OCI-LY7 (cell line): Measurements from ENCODE around the gene OPCML. TPM values are rescaled to one million over a fixed set of nuclear protein-coding genes. Genes with fewer than 3 reads are reported as not detected.

ENCODE experiments used
- BruUV-seq: library from RNA; stranded (reverse); fragments of 400-500 nt; replicated peaks from 2 replicates; lab custom pipeline; 2021; lab: Mats Ljungman, UMichigan
- CTCF ChIA-PET: fragments of 300-600 bp; sonication (Branson Sonifier 250); formaldehyde crosslinking; loops from one replicate; lab custom pipeline; 2022; ENCODE audit warnings: antibody characterized with exemption; ENCODE audit not compliant: unreplicated experiment; lab: Charles Lee
- POLR2A ChIA-PET: fragments of 300-600 bp; sonication (Branson Sonifier 250); formaldehyde crosslinking; loops from one replicate; lab custom pipeline; 2022; ENCODE audit warnings: antibody characterized with exemption; lab: Charles Lee
- DNase-seq: peaks from one replicate; pipeline ENCODE4 v3.0.0-alpha.2; 2015; ENCODE audit warnings: low spot score
- H2AFZ ChIP-seq: fragments of 200-600 bp; sonication (generic), shearing (Covaris generic); 2 replicates; pipeline ENCODE4 v1.6.1; 2014; ENCODE audit warnings: mild to moderate bottlenecking, antibody characterized with exemption, low read length, moderate library complexity
- H3K27ac ChIP-seq: fragments of 200-600 bp; sonication (generic); 2 replicates; pipeline ENCODE4 v1.5.1; 2014; ENCODE audit warnings: mixed run types, low read depth, mild to moderate bottlenecking, moderate library complexity, low read length, inconsistent platforms; ENCODE audit not compliant: poor library complexity, severe bottlenecking
- H3K36me3 ChIP-seq: fragments of 200-600 bp; sonication (generic); 2 replicates; pipeline ENCODE4 v1.6.1; 2014; ENCODE audit warnings: mild to moderate bottlenecking, antibody characterized with exemption, low read length, moderate library complexity, mixed read lengths; ENCODE audit not compliant: insufficient read depth
- H3K4me1 ChIP-seq: fragments of 200-600 bp; sonication (generic); 2 replicates; pipeline ENCODE4 v1.5.1; 2014; ENCODE audit warnings: mild to moderate bottlenecking, low read length; ENCODE audit not compliant: insufficient read depth, poor library complexity, severe bottlenecking
- H3K4me2 ChIP-seq: fragments of 200-600 bp; sonication (generic); 2 replicates; pipeline ENCODE4 v1.6.1; 2014; ENCODE audit warnings: mild to moderate bottlenecking, low read length
- H3K4me3 ChIP-seq: fragments of 200-600 bp; sonication (generic); 2 replicates; pipeline ENCODE4 v1.5.1; 2014; ENCODE audit warnings: mild to moderate bottlenecking, low read depth, low read length; ENCODE audit not compliant: poor library complexity, severe bottlenecking
- H3K79me2 ChIP-seq: fragments of 200-600 bp; sonication (generic); 2 replicates; pipeline ENCODE4 v1.6.1; 2016; ENCODE audit warnings: low read depth, mild to moderate bottlenecking, low read length, moderate library complexity, mixed read lengths; ENCODE audit not compliant: insufficient read depth
- H3K9me2 ChIP-seq: fragments of 200-600 bp; sonication (generic); 2 replicates; pipeline ENCODE4 v1.6.1; 2016; ENCODE audit warnings: mild to moderate bottlenecking, low read length, mixed read lengths; ENCODE audit not compliant: insufficient read depth
- H3K9me3 ChIP-seq: fragments of 200-600 bp; sonication (generic); 2 replicates; pipeline ENCODE4 v1.6.1; 2014; ENCODE audit warnings: mild to moderate bottlenecking, mixed run types, low read length, mixed read lengths
- H4K20me1 ChIP-seq: fragments of 200-600 bp; sonication (generic); 2 replicates; pipeline ENCODE4 v1.6.1; 2014; ENCODE audit warnings: mild to moderate bottlenecking, antibody characterized with exemption, low read length, moderate library complexity, mixed read lengths; ENCODE audit not compliant: insufficient read depth
- EZH2phosphoT487 ChIP-seq: fragments of 200-600 bp; sonication (generic); IDR thresholded peaks from 2 replicates; pipeline ENCODE4 v1.6.1; 2018; ENCODE audit warnings: low read depth, borderline replicate concordance, mild to moderate bottlenecking, mixed run types, antibody characterized with exemption, low read length, moderate library complexity, mixed read lengths
- intact Hi-C: fragments of 100-400 bp; cut with micrococcal nuclease; formaldehyde crosslinking; loops from one replicate; pipeline ENCODE4 v1.10.0; 2022; ENCODE audit not compliant: unreplicated experiment
- total RNA-seq, 2 experiments: library from RNA; depleted of rRNA in 1 of 2; stranded (reverse); fragments of >200 nt in 1 of 2; shearing (Covaris generic) in 1 of 2; gene quantifications; 2 replicates each; pipeline ENCODE4 v1.2.3, GENCODE V29; 2014 to 2022
- TF ChIP-seq, protein P1 (sequence below): fragments of 200-600 bp; sonication (generic); conservative IDR thresholded peaks from 2 replicates; pipeline ENCODE4 v1.5.1; 2014; ENCODE audit warnings: mild to moderate bottlenecking, antibody characterized with exemption, low read length, moderate library complexity, mixed read lengths

OPCML gene
- total RNA-seq, 2 experiments from 2014 or later = not detected

DNA sequence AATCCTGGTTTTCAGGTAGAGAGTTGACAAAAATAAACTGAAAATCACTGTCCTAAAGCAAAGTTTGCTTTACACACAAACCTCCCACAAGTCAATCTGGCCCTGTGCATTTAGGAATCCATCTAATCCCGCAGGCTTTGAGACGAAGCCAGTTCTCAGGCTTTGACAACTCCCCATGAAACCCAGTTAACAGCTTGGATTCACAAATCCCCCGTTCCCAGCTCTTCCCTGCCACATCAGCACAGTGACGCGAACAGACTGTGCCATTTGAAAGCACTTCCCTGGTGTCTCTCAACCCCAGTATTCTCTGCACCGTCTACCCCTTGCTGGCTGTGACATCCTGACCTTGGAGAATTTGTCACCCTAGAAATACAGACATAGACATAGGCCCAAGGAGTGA lies 117.8 kb downstream of the OPCML start:
- Histone ChIP-seq H3K27ac (no peak overlapping the region), H3K36me3 (no peaks in the 10 kb centered on the region), H3K4me2 (no peak overlapping the region), H3K4me1 (no peaks in the 10 kb centered on the region), H3K79me2 (no peaks in the 10 kb centered on the region), H2AFZ (no peak overlapping the region), H4K20me1 (no peaks in the 10 kb centered on the region), H3K9me3 (no peaks in the 10 kb centered on the region), H3K4me3 (no peak overlapping the region), H3K9me2 (no peaks in the 10 kb centered on the region)
- no TSS peak for BruUV-seq
- CTCF ChIA-PET = interaction anchor here (0.6 kb wide), 1 partner anchor 77 kb away, joined by 3 read pairs; no protein-coding TSS in a partner anchor
- DNase-seq = no peak
- TF ChIP-seq EZH2phosphoT487 = no peak
- TF ChIP-seq, protein P1, sequence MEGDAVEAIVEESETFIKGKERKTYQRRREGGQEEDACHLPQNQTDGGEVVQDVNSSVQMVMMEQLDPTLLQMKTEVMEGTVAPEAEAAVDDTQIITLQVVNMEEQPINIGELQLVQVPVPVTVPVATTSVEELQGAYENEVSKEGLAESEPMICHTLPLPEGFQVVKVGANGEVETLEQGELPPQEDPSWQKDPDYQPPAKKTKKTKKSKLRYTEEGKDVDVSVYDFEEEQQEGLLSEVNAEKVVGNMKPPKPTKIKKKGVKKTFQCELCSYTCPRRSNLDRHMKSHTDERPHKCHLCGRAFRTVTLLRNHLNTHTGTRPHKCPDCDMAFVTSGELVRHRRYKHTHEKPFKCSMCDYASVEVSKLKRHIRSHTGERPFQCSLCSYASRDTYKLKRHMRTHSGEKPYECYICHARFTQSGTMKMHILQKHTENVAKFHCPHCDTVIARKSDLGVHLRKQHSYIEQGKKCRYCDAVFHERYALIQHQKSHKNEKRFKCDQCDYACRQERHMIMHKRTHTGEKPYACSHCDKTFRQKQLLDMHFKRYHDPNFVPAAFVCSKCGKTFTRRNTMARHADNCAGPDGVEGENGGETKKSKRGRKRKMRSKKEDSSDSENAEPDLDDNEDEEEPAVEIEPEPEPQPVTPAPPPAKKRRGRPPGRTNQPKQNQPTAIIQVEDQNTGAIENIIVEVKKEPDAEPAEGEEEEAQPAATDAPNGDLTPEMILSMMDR = no peak
- POLR2A ChIA-PET = no interaction called here
- intact Hi-C loops = no loop called here

DNA sequence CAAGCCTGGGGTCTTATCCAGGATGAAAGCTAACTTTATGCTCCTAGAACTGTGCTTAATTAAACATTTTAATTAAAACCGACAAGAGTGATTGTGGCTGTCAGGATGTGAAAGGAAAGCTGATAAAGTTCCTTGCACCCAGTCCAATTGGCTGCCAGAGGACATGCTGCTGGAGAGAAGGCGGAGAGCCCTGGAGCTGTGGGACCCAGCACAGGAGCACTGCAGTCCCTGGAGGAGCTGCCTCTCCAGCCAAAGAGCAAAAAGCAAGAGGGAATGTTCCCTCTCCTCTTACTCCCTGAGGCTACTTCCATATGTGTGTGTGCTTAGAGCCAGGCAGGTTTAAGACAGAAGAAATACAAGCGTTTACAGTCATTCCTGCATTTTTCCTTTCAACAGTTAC lies 118.6 kb downstream of the OPCML start:
- POLR2A ChIA-PET = no interaction called here
- no TSS peak for BruUV-seq

DNA sequence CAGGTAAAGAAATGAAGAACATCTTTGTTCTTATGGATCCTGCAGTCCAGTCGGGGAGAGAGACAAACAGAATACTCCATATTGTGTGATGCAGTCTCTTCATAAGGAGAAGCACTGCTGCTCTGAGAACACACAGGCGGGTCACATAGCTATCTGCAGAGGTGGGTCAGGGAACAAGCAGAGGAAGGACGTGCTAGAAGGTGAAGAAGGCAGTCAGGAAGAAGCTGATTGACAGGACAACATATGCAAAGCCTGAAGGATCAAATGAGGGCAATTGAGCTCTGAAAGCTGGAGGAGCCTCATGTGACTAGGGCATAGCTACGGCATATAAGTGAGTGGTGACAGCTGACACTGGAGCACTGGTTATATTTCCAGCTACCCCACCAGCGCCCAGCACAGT lies 122.5 kb downstream of the OPCML start:
- Histone ChIP-seq H2AFZ (no peak overlapping the region), H3K4me1 (no peaks in the 10 kb centered on the region), H3K9me3 (no peaks in the 10 kb centered on the region), H4K20me1 (no peaks in the 10 kb centered on the region), H3K9me2 (no peaks in the 10 kb centered on the region), H3K36me3 (no peaks in the 10 kb centered on the region), H3K4me2 (no peak overlapping the region), H3K27ac (no peak overlapping the region), H3K4me3 (no peak overlapping the region), H3K79me2 (no peaks in the 10 kb centered on the region)
- POLR2A ChIA-PET = interaction anchor here (0.6 kb wide), 1 partner anchor 8 kb away, joined by 4 read pairs; no protein-coding TSS in a partner anchor
- intact Hi-C loops = no loop called here
- TF ChIP-seq EZH2phosphoT487 = no peak
- TF ChIP-seq, protein P1 = no peak
- no peak for DNase-seq
- CTCF ChIA-PET = no interaction called here
- no TSS peak for BruUV-seq

More for the DNA sequence above, 118.6 kb downstream of the OPCML start:
- Histone ChIP-seq H3K4me2 (no peak overlapping the region), H3K9me3 (no peaks in the 10 kb centered on the region), H4K20me1 (no peaks in the 10 kb centered on the region), H3K27ac (no peak overlapping the region), H3K79me2 (no peaks in the 10 kb centered on the region), H3K4me3 (no peak overlapping the region), H3K4me1 (no peaks in the 10 kb centered on the region), H3K9me2 (no peaks in the 10 kb centered on the region), H2AFZ (no peak overlapping the region), H3K36me3 (no peaks in the 10 kb centered on the region)
- intact Hi-C loops = no loop called here
- TF ChIP-seq EZH2phosphoT487 = no peak
- TF ChIP-seq, protein P1 = no peak
- CTCF ChIA-PET = no interaction called here
- no peak for DNase-seq
